GOT3 (cell line): ENCODE results near the gene SMOC2.
"Not testable (repeated sequence)": the region's sequence is repeated elsewhere in the genome, so short reads cannot be mapped to it uniquely, and the experiment has no call there.

Source experiments
- DNase-seq: peaks from one replicate; lab custom pipeline; 2025; ENCODE audit warnings: mixed read lengths; lab: John Stamatoyannopoulos, UW

The SMOC2 gene

DNA sequence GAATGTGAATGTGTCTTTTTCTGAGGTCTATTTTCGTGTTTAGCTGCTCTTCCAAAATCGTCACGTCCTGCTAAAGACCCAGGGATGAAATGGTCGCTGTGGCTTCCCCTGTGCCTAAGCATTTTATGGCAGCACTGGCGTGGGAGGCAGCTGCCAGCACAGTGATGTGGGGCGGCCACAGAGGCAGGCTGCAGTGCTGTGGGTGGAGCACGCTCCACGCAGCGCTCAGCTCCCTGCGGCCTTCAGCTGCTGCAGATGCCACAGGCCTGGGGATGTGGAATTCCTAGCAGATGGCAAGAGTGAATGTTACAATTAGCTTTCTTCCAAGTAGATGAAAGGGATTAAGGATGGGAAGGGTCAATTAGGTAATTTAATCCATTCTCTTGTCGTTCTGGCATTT lies 242.6 kb downstream of the SMOC2 start:
- no peak for DNase-seq

DNA sequence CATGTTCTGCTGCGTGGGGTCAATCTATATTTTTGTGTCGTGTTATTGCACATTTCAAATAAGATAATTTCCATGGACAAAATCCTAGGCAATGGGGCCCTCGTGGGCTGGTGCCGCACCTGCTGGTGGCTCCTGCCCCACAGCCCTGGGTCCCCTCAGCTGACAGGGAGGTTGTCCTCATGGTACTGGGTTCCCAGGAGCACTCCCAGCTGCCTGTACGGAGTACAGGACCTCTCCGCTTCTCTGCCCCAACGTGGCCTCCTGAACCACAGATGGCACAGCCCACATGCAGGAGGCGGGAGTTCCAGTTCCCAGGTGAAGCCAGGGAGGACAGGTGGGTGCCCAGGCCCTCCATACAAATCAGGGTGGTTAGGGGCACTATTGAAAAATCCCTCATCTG lies 243.5 kb downstream of the SMOC2 start:
- DNase-seq: no peak

GRCh38 chr6:168684906-168685305 lies 243.9 kb downstream of the SMOC2 start:
- no peak for DNase-seq

DNA sequence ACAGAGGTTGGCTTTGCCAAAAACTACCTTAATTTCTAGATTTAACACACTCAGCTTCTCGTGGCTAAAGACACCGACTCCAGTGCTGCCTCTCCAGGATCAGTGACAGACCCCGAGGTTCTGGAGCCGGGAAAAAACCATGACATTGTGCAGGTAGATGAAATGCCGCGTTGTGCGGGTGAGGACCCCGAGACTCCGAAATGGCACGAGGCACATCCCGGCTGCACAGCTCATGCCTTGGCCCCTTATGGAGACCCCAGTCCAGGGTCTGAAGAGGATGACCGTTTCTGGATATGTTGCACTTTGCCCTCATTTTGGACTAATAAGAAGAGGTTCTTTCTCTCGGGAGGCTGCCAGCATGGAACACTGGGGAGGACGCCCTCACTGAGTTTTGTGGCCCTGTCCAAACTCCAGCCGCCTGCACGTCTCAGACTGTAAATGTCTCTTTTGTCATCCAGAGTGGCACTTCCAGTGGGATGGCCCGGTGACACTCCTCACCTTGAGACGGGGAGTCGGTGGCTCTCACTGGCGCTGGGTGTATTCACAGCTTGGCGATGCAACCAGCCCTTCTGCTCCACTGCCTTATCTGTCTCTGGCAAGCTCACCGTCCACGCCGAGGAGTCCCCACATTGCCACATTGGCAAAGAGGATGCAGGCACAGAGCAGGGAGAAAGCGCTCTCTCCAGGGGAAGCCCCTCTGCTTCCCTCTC lies 245.2 kb downstream of the SMOC2 start:
- DNase-seq: no peak

- DNase-seq: no peak
Observed at GRCh38 chr6:168686831-168687730, 246.1 kb downstream of the SMOC2 start.

GRCh38 chr6:168690271-168690670 lies 249.3 kb downstream of the SMOC2 start:
- DNase-seq: no peak

GRCh38 chr6:168691774-168692173 lies 250.8 kb downstream of the SMOC2 start:
- no peak for DNase-seq

GRCh38 chr6:168692193-168692914 lies 251.4 kb downstream of the SMOC2 start:
- no peak for DNase-seq

- not testable (repeated sequence) for DNase-seq
Observed at GRCh38 chr6:168692915-168693257, 251.9 kb downstream of the SMOC2 start.

DNA sequence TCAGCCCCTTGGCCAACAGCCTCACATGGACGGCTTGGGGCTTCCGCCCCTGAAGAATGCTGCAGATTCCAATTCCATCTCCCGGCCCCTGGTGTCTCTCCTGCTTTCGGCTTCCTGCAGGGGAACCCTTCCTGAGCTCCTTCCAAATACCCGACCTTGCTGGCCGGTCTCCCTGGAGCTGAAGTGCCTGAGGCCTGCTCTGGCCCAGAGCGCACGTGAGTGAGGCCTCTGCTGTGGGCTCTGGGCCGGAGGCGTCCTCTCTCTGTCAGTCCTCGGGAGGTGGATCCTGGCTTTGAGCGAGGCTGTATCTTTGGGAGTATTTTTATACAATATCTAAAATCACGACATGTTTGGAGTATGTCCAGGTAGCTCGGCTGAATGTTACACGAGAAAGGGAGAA lies 253.8 kb downstream of the SMOC2 start:
- not testable (repeated sequence) for DNase-seq

- no peak for DNase-seq
Observed at GRCh38 chr6:168695701-168696100, 254.7 kb downstream of the SMOC2 start.

DNA sequence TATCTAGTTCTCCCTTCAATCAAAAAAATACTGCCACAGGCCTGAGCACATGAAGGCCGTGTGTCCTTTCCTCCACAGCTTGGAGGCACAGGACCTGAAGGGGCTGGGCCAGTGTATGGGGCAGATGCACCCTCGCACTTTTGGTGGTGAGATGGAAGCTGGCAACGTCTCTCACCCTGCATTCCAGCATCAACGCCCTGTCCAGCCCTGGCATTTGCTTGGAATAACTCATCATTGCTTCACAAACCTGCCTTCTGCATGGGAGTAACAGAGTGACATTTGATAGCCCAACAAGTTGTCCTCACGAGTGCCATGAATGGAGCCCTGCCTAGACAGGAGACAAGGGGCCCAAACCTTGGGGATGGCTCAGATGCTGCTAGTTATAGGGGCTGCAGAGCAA lies 257.9 kb downstream of the SMOC2 start:
- no peak for DNase-seq

DNA sequence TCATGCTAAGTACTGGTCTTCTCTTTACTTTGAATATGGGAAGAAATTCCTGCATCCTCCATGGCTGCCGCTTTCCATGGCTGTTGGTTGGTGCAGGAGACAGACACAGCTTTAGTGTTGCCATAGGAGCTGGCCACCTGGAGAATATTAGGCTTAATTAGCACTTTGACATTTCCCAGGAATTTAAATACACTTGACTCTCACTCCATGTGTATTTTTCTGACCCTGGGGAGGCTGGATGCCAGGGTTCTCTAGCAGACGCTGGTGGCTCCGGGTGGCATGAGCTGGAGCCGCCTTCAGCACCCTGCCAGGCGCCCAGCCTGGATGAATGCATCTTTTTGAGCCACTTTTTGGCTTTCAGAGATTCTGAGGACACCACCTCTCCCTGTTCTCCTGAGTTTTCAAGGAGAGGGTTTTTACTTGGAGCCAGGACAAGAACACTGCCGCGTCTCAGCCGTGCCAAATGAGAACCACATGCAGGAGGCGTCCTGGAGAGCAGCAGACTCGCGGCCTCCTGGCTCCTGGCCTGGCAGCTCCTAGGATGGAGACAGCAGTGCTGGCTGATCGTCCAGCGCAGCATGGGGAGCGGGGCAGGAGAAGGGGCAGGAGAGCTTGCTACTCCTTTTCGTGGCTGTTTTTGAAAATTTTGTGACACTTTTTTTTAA lies 258.8 kb downstream of the SMOC2 start:
- DNase-seq: no peak

DNA sequence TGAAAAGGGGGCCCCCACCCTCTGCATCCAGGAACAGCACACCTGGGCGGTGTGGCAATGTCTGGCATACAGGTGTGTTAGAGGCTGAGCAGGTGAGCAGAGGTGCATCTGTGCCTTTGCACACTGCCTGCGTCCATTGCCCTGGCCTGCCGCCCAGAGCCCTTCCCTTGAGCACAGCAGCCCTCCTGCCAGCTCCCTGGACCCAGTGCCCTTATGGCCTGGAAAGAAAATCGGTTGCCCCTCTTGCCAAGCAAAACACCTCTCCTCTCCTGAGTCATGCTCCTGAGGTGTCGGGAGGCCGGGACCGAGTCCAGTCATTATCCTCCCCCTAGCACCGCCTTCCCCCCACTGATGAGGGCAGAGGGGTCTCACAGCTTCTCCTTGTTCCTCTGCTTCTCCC lies 259.9 kb downstream of the SMOC2 start:
- DNase-seq: no peak

DNA sequence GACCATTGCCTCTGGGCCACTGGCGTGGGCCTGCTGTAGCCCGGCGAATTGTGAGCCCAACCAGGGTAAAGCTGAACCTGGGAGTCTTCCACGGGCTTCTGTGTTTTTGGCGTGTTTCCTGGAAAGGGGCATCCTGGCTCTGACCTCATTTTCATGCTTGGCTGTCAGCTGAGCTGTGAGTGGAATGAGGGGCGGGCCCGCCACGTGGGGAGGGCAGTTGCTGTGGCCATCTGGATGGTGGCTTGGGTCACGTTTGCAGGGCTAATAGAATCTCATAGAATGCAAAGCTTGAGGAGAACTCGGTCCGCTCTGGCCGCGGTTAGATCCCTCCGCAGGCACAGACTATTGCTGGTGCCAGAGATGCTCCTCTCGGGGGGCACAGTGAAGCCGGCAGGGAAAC lies 263.0 kb downstream of the SMOC2 start:
- DNase-seq: no peak

GRCh38 chr6:168704678-168705077 lies 263.7 kb downstream of the SMOC2 start:
- DNase-seq: no peak

GRCh38 chr6:168705271-168705670 lies 264.3 kb downstream of the SMOC2 start:
- not testable (repeated sequence) for DNase-seq

GRCh38 chr6:168706471-168707177 lies 265.6 kb downstream of the SMOC2 start:
- DNase-seq: no peak

GRCh38 chr6:168708526-168708925 lies 267.5 kb downstream of the SMOC2 start:
- DNase-seq: no peak

- no peak for DNase-seq
Observed at GRCh38 chr6:168708984-168709383, 268.0 kb downstream of the SMOC2 start.

- DNase-seq: no peak
Observed at GRCh38 chr6:168709390-168709789, 268.4 kb downstream of the SMOC2 start.

- no peak for DNase-seq
Observed at GRCh38 chr6:168709991-168710390, 269.0 kb downstream of the SMOC2 start.
